Measurements from ENCODE around the gene UTP14C. TPM values are rescaled to one million over a fixed set of nuclear protein-coding genes. Genes with fewer than 3 reads are reported as not detected.

Gene UTP14C
- total and polyA plus RNA-seq, 12 donors: 3.0 to 15.1 (median 12.0) TPM

DNA sequence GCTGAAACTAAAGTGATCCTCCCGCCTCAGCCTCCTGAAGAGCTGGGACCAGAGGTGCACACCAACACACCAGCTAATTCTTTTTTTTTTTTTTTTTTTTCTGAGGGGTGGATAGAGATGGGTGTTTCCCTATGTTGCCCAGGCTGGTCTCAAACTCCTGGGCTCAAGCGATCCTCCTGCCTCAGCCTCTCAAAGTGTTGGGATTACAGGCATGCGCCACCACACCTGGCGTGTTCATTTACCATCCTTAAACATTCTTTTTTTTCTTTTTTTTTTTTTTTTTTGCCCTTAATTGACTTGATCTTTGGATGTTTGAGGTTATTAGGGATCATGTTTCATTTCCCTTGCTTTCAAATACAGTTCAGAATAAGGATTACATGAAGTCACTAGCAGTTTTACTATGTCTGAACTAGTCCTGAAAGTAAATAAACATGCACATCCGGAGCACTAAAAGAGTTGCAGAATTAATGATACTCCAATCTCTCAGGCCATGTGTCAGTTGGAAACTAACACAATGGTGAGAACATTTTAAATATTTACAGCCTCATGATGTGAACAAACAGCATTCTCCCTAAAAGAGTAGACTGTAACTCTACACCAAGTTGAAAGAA is 10.2 kb downstream of the UTP14C start:
- Histone ChIP-seq H3K4me1 (no peaks in the 10 kb centered on the region), H3K9me3 (no peaks in the 10 kb centered on the region), H3K27ac (no peak overlapping the region), H3K4me3 (no peak overlapping the region), H3K27me3 (no peaks in the 10 kb centered on the region), H3K36me3 (peaks cover 0 to 4% (median 0%) of the 10 kb centered on the region in 9 donors)
- 79 to 92% methylated on average over 5 of the region's 5 CpGs for WGBS, 2 donors
- intact Hi-C loops (cut with DNase I): no loop called here
- TF ChIP-seq, protein P1, sequence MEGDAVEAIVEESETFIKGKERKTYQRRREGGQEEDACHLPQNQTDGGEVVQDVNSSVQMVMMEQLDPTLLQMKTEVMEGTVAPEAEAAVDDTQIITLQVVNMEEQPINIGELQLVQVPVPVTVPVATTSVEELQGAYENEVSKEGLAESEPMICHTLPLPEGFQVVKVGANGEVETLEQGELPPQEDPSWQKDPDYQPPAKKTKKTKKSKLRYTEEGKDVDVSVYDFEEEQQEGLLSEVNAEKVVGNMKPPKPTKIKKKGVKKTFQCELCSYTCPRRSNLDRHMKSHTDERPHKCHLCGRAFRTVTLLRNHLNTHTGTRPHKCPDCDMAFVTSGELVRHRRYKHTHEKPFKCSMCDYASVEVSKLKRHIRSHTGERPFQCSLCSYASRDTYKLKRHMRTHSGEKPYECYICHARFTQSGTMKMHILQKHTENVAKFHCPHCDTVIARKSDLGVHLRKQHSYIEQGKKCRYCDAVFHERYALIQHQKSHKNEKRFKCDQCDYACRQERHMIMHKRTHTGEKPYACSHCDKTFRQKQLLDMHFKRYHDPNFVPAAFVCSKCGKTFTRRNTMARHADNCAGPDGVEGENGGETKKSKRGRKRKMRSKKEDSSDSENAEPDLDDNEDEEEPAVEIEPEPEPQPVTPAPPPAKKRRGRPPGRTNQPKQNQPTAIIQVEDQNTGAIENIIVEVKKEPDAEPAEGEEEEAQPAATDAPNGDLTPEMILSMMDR (IDR thresholded peaks at IDR 0.05): no peak
- no peak for DNase-seq
- no peak for ATAC-seq

DNA sequence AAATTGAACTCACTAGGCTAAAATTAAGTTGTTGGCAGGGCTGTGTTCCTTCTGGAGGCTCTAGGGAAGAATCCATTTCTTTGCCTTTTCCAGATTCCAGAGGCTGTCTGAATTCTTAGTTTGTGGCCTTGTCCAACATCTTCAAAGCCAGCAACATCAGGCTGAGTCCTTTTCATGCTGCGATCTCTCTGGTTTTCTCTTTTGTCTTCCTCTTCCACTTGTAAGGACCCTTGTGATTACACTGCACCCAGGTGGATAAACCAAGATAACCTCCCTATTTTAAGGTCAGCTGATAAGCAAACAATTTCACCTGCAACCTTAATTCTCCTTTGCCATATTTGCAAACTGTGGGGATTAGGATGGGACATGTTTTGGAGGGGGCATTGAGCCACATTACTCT is 11.5 kb downstream of the UTP14C start:
- Histone ChIP-seq H3K9me3 (no peaks in the 10 kb centered on the region), H3K27ac (no peak overlapping the region), H3K4me1 (no peaks in the 10 kb centered on the region), H3K36me3 (no peaks in the 10 kb centered on the region), H3K4me3 (no peak overlapping the region), H3K27me3 (no peaks in the 10 kb centered on the region)
- intact Hi-C loops (cut with DNase I): no loop called here
- TF ChIP-seq, protein P1 (IDR thresholded peaks at IDR 0.05): no peak
- WGBS, 2 donors: 90 to 93% methylated on average over 1 of the region's 1 CpG
- DNase-seq (no peak), ATAC-seq (no peak)

DNA sequence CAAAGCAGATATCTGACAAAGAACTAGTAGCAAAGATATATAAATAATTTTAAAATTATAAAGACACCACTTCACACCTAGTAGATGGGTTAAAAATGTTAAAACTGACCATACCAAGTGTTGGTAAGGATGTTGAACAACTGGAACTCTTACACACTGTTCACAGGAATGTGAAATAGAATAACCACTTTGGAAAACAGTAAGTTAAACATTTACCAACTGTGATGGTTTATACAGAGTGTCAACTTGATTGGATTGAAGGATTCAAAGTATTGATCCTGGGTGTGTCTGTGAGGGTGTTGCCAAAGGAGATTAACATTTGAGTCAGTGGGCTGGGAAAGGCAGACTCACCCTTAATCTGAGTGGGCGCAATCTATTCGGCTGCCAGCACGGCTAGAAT is 19.2 kb downstream of the UTP14C start:
- Histone ChIP-seq H3K4me3 (no peak overlapping the region), H3K36me3 (no peaks in the 10 kb centered on the region), H3K4me1 (no peaks in the 10 kb centered on the region), H3K27me3 (no peaks in the 10 kb centered on the region), H3K27ac (no peak overlapping the region), H3K9me3 (peaks cover 0 to 16% (median 0%) of the 10 kb centered on the region in 11 donors)
- WGBS, 2 donors: 92 to 94% methylated on average over 3 of the region's 3 CpGs
- ATAC-seq (no peak), DNase-seq (no peak)
- TF ChIP-seq, protein P1 (IDR thresholded peaks at IDR 0.05): no peak
- intact Hi-C loops (cut with DNase I): no loop called here

GRCh38 chr13:52047463-52047862 is 23.0 kb downstream of the UTP14C start:
- peaks cover 0 to 5% (median 0%) of the 10 kb centered on the region in 11 donors for H3K9me3 ChIP-seq
- 94 to 95% methylated on average over 3 of the region's 3 CpGs for WGBS, 2 donors
- DNase-seq (no peak), ATAC-seq (no peak)
- intact Hi-C loops (cut with DNase I): no loop called here
- H3K4me1 ChIP-seq: no peaks in the 10 kb centered on the region
- H3K4me3 ChIP-seq: no peak overlapping the region
- H3K27ac ChIP-seq: no peak overlapping the region
- no peaks in the 10 kb centered on the region for H3K36me3 ChIP-seq
- TF ChIP-seq, protein P1 (IDR thresholded peaks at IDR 0.05): no peak
- no peaks in the 10 kb centered on the region for H3K27me3 ChIP-seq

Data from heart right ventricle (tissue), 16 donors.